HG02973 (cell line): ENCODE results near the gene MPRIP.
A peak's percentile ranks its signal among the peaks of the same experiment; 100 is the strongest.
"Not testable (repeated sequence)": the region's sequence is repeated elsewhere in the genome, so short reads cannot be mapped to it uniquely, and the experiment has no call there.

Experiments used
- ATAC-seq: cut with Tn5 transposase; IDR thresholded peaks from one replicate; pipeline ENCODE4 v1.9.1; 2021; ENCODE audit warnings: moderate library complexity; ENCODE audit not compliant: unreplicated experiment

Gene MPRIP

GRCh38 chr17:17122781-17123483, 80.7 kb downstream of the MPRIP start:
- ATAC-seq, result no peak

- no peak for ATAC-seq
Observed at GRCh38 chr17:17124341-17124740, 82.1 kb downstream of the MPRIP start.

- no peak for ATAC-seq
Observed at GRCh38 chr17:17125136-17126084, 83.2 kb downstream of the MPRIP start.

GRCh38 chr17:17126131-17127110, 84.2 kb downstream of the MPRIP start:
- no peak for ATAC-seq

- no peak for ATAC-seq
Observed at GRCh38 chr17:17127156-17127555, 84.9 kb downstream of the MPRIP start.

- ATAC-seq, result no peak
Observed at GRCh38 chr17:17127730-17128291, 85.6 kb downstream of the MPRIP start.

- no peak for ATAC-seq
Observed at GRCh38 chr17:17128476-17129075, 86.3 kb downstream of the MPRIP start.

GRCh38 chr17:17129466-17129865, 87.2 kb downstream of the MPRIP start:
- ATAC-seq, result no peak

- no peak for ATAC-seq
Observed at GRCh38 chr17:17130077-17130844, 88.0 kb downstream of the MPRIP start.

GRCh38 chr17:17131839-17132238, 89.6 kb downstream of the MPRIP start:
- ATAC-seq, result no peak

- ATAC-seq, result no peak
Observed at GRCh38 chr17:17132746-17133145, 90.5 kb downstream of the MPRIP start.

- no peak for ATAC-seq
Observed at GRCh38 chr17:17134051-17134956, 92.0 kb downstream of the MPRIP start.

GRCh38 chr17:17134957-17135333, 92.7 kb downstream of the MPRIP start:
- ATAC-seq, result no peak

GRCh38 chr17:17136221-17136620, 94.0 kb downstream of the MPRIP start:
- ATAC-seq, result not testable (repeated sequence)

- ATAC-seq, result peak; percentile 66
Observed at GRCh38 chr17:17137731-17138585, 95.7 kb downstream of the MPRIP start.

GRCh38 chr17:17139972-17140589, 97.8 kb downstream of the MPRIP start:
- no peak for ATAC-seq

GRCh38 chr17:17140590-17140980, 98.3 kb downstream of the MPRIP start:
- no peak for ATAC-seq
